GM12878 (cell line): ENCODE results near the gene CYP1A2. TPM values are rescaled to one million over a fixed set of nuclear protein-coding genes. Genes with fewer than 3 reads are reported as not detected.
A peak's percentile ranks its signal among the peaks of the same experiment; 100 is the strongest.

Experiments used
- ASH2L ChIP-seq: fragments of 300-600, 200-600 bp; sonication (generic); IDR thresholded peaks from 2 replicates; pipeline ENCODE4 v1.6.1; 2017; ENCODE audit warnings: low read depth, mild to moderate bottlenecking, borderline replicate concordance
- CBFB ChIP-seq: IDR thresholded peaks from 2 replicates; pipeline ENCODE4 v1.6.1; 2016; ENCODE audit warnings: antibody characterized with exemption, low read depth
- HDGF ChIP-seq: fragments of 450-650 bp; IDR thresholded peaks from 2 replicates; pipeline ENCODE4 v1.6.1; 2016; ENCODE audit warnings: antibody characterized with exemption
- IRF4 ChIP-seq: IDR thresholded peaks from 2 replicates; pipeline ENCODE4 v1.6.1; 2011; ENCODE audit warnings: low read depth, low read length
- KDM1A ChIP-seq: fragments of 200-600 bp; sonication (generic); IDR thresholded peaks from 2 replicates; pipeline ENCODE4 v1.6.1; 2016; ENCODE audit warnings: borderline replicate concordance
- PAX8 ChIP-seq: fragments of 450-650 bp; IDR thresholded peaks from 2 replicates; pipeline ENCODE4 v1.6.1; 2017; ENCODE audit warnings: mild to moderate bottlenecking, moderate library complexity
- RELA ChIP-seq: fragments of 450-650 bp; IDR thresholded peaks from 2 replicates; pipeline ENCODE4 v1.8.0; 2014; ENCODE audit warnings: borderline replicate concordance; ENCODE audit not compliant: partially characterized antibody
- RFX5 ChIP-seq: IDR thresholded peaks from 2 replicates; pipeline ENCODE4 v1.6.1; 2011; ENCODE audit warnings: low read depth, low read length, improper control_type of control experiment
- SP1 ChIP-seq: IDR thresholded peaks from one replicate; pipeline ENCODE4 v1.6.1; 2011; ENCODE audit warnings: low read depth, low read length
- SPI1 ChIP-seq: IDR thresholded peaks from 2 replicates; pipeline ENCODE4 v1.6.1; 2011; ENCODE audit warnings: low read depth, mild to moderate bottlenecking, low read length, moderate library complexity, borderline replicate concordance; ENCODE audit not compliant: insufficient read depth
- SUPT20H ChIP-seq: IDR thresholded peaks from 2 replicates; pipeline ENCODE4 v1.6.1; 2011; ENCODE audit warnings: low read depth, mild to moderate bottlenecking, low read length, moderate library complexity, borderline replicate concordance; ENCODE audit not compliant: control insufficient read depth
- TCF7 ChIP-seq: IDR thresholded peaks from 2 replicates; pipeline ENCODE4 v1.6.1; 2014; ENCODE audit warnings: antibody characterized with exemption, borderline replicate concordance
- WRNIP1 ChIP-seq: IDR thresholded peaks from 2 replicates; pipeline ENCODE4 v1.6.1; 2011; ENCODE audit warnings: low read depth, low read length, improper control_type of control experiment, borderline replicate concordance
- polyA plus RNA-seq, 11 experiments: library from polyadenylated mRNA; depleted of rRNA in 4 of 11; unstranded in 6 of 11; stranded (reverse) in 5 of 11; fragments of >200 nt; fragmentation: Nextera tagmentation in 4 of 11; fragmentation: Illumina TruSeq in 1 of 11; extraction: Ambion mirVana in 4 of 11; extraction: Trizol in 1 of 11; gene quantifications; 1 replicate in 1 of 11; 2 replicates in 10 of 11; pipeline versions ENCODE4 v1.2.1 to v1.2.3, GENCODE V29; 2011 to 2016; ENCODE audit warnings: inconsistent platforms in 2 of 11, missing spikeins in 2 of 11, low read depth in 1 of 11
- total RNA-seq, 4 experiments: library from RNA; depleted of rRNA in 3 of 4; stranded (reverse); fragments of >200 nt in 3 of 4; fragmentation: Illumina TruSeq in 1 of 4; extraction: Trizol in 1 of 4; gene quantifications; 2 replicates each; pipeline versions ENCODE4 v1.2.1 to v1.2.3, GENCODE V29; 2013 to 2021
- TF ChIP-seq, protein P1 (sequence below): fragments of 150-350 bp; IDR thresholded peaks from 2 replicates; pipeline ENCODE4 v1.6.1; 2016; ENCODE audit warnings: low read depth, low read length
- TF ChIP-seq, protein P2 (sequence below): fragments of 450-650 bp; IDR thresholded peaks from 2 replicates; pipeline ENCODE4 v1.6.1; 2017; ENCODE audit warnings: borderline replicate concordance
- TF ChIP-seq, protein P3 (sequence below): IDR thresholded peaks from 2 replicates; pipeline ENCODE4 v1.6.1; 2012; ENCODE audit warnings: low read depth, low read length, improper control_type of control experiment
- TF ChIP-seq, protein P4 (sequence below): fragments of 450-650 bp; IDR thresholded peaks from 2 replicates; pipeline ENCODE4 v1.6.1; 2017; ENCODE audit warnings: low read depth, mild to moderate bottlenecking, moderate library complexity
- TF ChIP-seq, protein P5 (sequence below): fragments of 450-650 bp; IDR thresholded peaks from 2 replicates; pipeline ENCODE4 v1.6.1; 2017; ENCODE audit warnings: mild to moderate bottlenecking, low read depth, inconsistent platforms; ENCODE audit not compliant: poor library complexity, severe bottlenecking

The CYP1A2 gene
- total and polyA plus RNA-seq, 10 of the 15 experiments (the other 5 are each of a cell fraction or from before 2014, with no cell fraction given), result 0.03 to 0.09 (median 0.05) TPM; not detected in 7

DNA sequence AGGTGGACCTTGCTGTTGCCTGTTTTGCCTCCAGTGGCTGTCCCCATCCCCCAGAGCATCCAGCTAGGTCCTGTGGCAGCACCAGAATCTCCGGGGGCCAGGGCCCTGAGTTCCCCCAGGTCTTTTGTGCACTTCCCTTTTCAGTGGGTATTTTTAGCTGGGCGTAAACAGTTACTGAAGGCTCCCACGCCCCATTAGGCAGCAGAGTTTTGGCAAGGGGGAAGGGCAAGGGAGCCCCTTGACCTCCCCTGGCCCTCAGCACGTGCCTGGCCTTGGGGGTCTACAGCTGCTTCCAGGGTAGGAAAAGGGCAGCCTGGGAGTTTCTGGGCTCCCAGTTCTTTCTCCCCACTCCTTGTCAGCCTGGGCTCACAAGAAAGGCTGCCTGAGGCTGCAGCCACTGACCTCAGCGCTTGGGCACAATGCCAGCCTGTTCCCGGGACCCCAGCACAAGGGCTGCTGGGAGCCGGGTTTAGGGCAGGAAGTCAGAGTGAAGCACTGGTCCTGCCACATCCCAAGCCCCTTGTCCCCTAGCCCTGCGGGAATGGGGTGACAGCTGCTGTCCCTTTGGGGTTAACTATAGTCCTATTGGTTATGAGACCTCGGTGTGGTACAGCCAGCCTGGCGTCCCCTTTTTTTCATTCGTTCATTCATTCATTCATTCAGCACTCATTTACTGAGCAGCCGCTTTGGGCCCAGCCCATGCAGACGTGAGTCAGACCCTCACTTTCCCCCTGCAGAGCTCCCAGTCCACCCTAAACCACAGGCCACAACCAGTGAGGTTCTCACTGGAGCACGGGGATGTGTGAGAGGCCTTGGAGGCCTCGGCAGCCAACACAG is 41.7 kb downstream of the CYP1A2 start (continued):
- TF ChIP-seq, protein P1, sequence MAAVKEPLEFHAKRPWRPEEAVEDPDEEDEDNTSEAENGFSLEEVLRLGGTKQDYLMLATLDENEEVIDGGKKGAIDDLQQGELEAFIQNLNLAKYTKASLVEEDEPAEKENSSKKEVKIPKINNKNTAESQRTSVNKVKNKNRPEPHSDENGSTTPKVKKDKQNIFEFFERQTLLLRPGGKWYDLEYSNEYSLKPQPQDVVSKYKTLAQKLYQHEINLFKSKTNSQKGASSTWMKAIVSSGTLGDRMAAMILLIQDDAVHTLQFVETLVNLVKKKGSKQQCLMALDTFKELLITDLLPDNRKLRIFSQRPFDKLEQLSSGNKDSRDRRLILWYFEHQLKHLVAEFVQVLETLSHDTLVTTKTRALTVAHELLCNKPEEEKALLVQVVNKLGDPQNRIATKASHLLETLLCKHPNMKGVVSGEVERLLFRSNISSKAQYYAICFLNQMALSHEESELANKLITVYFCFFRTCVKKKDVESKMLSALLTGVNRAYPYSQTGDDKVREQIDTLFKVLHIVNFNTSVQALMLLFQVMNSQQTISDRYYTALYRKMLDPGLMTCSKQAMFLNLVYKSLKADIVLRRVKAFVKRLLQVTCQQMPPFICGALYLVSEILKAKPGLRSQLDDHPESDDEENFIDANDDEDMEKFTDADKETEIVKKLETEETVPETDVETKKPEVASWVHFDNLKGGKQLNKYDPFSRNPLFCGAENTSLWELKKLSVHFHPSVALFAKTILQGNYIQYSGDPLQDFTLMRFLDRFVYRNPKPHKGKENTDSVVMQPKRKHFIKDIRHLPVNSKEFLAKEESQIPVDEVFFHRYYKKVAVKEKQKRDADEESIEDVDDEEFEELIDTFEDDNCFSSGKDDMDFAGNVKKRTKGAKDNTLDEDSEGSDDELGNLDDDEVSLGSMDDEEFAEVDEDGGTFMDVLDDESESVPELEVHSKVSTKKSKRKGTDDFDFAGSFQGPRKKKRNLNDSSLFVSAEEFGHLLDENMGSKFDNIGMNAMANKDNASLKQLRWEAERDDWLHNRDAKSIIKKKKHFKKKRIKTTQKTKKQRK, result no peak
- TF ChIP-seq KDM1A (no peak), SUPT20H (no peak), RFX5 (no peak), CBFB (peak; percentile 33; the same call in 1 of the 2 replicates), SP1 (peak; percentile 55), SPI1 (peak; percentile 97), RELA (peak; percentile 58), IRF4 (peak; percentile 45; the same call in 1 of the 2 replicates), WRNIP1 (0 out of 2 replicates have a peak, but pooled peaks have one; percentile 48), ASH2L (no peak), TCF7 (no peak), HDGF (no peak; the same call in 1 of the 2 replicates), PAX8 (no peak)
- TF ChIP-seq, protein P2, sequence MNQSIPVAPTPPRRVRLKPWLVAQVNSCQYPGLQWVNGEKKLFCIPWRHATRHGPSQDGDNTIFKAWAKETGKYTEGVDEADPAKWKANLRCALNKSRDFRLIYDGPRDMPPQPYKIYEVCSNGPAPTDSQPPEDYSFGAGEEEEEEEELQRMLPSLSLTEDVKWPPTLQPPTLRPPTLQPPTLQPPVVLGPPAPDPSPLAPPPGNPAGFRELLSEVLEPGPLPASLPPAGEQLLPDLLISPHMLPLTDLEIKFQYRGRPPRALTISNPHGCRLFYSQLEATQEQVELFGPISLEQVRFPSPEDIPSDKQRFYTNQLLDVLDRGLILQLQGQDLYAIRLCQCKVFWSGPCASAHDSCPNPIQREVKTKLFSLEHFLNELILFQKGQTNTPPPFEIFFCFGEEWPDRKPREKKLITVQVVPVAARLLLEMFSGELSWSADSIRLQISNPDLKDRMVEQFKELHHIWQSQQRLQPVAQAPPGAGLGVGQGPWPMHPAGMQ, result no peak
- TF ChIP-seq, protein P3, sequence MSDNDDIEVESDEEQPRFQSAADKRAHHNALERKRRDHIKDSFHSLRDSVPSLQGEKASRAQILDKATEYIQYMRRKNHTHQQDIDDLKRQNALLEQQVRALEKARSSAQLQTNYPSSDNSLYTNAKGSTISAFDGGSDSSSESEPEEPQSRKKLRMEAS, result peak; percentile 24; the same call in 1 of the 2 replicates
- TF ChIP-seq, protein P4, sequence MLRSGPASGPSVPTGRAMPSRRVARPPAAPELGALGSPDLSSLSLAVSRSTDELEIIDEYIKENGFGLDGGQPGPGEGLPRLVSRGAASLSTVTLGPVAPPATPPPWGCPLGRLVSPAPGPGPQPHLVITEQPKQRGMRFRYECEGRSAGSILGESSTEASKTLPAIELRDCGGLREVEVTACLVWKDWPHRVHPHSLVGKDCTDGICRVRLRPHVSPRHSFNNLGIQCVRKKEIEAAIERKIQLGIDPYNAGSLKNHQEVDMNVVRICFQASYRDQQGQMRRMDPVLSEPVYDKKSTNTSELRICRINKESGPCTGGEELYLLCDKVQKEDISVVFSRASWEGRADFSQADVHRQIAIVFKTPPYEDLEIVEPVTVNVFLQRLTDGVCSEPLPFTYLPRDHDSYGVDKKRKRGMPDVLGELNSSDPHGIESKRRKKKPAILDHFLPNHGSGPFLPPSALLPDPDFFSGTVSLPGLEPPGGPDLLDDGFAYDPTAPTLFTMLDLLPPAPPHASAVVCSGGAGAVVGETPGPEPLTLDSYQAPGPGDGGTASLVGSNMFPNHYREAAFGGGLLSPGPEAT, result peak; percentile 69
- TF ChIP-seq, protein P5, sequence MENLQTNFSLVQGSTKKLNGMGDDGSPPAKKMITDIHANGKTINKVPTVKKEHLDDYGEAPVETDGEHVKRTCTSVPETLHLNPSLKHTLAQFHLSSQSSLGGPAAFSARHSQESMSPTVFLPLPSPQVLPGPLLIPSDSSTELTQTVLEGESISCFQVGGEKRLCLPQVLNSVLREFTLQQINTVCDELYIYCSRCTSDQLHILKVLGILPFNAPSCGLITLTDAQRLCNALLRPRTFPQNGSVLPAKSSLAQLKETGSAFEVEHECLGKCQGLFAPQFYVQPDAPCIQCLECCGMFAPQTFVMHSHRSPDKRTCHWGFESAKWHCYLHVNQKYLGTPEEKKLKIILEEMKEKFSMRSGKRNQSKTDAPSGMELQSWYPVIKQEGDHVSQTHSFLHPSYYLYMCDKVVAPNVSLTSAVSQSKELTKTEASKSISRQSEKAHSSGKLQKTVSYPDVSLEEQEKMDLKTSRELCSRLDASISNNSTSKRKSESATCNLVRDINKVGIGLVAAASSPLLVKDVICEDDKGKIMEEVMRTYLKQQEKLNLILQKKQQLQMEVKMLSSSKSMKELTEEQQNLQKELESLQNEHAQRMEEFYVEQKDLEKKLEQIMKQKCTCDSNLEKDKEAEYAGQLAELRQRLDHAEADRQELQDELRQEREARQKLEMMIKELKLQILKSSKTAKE, result peak; percentile 57
